Measurements from ENCODE around the gene GCKR. TPM values are rescaled to one million over a fixed set of nuclear protein-coding genes. Genes with fewer than 3 reads are reported as not detected.

The GCKR gene
- total RNA-seq, 1 experiment from 2014 or later = 17.8 TPM

DNA sequence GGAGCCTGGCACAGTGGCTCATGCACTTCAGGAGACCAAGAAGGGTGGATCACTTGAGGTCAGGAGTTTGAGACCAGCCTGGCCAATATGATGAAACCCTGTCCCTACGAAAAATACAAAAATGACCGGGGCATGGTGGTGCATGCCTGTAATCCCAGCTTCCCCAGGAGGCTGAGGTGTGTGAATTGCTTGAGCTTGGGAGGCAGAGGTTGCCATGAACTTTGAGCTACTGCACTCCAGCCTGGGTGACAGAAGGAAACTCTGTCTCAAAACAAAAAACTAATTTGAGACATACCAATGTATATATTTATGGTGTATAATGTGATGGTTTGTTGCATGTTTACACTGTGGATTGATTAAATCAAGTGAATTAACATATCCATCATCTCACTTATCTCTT, 64.4 kb downstream of the GCKR start:
- Mint-ChIP-seq H3K4me3 (ENCODE audit: low read depth, unreplicated experiment) (no peak overlapping the region), H3K27me3 (ENCODE audit: unreplicated experiment) (peaks cover 18% of the 10 kb centered on the region), H3K4me1 (ENCODE audit: low read depth, unreplicated experiment) (no peaks in the 10 kb centered on the region), H3K36me3 (ENCODE audit: insufficient read depth, unreplicated experiment) (no peaks in the 10 kb centered on the region), H3K9me3 (ENCODE audit: low read depth, unreplicated experiment) (no peaks in the 10 kb centered on the region), H3K27ac (ENCODE audit: unreplicated experiment) (no peak overlapping the region)
- no peak for DNase-seq
- intact Hi-C loops (cut with micrococcal nuclease; ENCODE audit: unreplicated experiment) = no loop called here
- no TSS peak for BruUV-seq (replicated peaks)
- TF ChIP-seq, protein P1, sequence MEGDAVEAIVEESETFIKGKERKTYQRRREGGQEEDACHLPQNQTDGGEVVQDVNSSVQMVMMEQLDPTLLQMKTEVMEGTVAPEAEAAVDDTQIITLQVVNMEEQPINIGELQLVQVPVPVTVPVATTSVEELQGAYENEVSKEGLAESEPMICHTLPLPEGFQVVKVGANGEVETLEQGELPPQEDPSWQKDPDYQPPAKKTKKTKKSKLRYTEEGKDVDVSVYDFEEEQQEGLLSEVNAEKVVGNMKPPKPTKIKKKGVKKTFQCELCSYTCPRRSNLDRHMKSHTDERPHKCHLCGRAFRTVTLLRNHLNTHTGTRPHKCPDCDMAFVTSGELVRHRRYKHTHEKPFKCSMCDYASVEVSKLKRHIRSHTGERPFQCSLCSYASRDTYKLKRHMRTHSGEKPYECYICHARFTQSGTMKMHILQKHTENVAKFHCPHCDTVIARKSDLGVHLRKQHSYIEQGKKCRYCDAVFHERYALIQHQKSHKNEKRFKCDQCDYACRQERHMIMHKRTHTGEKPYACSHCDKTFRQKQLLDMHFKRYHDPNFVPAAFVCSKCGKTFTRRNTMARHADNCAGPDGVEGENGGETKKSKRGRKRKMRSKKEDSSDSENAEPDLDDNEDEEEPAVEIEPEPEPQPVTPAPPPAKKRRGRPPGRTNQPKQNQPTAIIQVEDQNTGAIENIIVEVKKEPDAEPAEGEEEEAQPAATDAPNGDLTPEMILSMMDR (IDR thresholded peaks at IDR 0.05; ENCODE audit: unreplicated experiment) = no peak
- CTCF ChIA-PET = no interaction called here

DNA sequence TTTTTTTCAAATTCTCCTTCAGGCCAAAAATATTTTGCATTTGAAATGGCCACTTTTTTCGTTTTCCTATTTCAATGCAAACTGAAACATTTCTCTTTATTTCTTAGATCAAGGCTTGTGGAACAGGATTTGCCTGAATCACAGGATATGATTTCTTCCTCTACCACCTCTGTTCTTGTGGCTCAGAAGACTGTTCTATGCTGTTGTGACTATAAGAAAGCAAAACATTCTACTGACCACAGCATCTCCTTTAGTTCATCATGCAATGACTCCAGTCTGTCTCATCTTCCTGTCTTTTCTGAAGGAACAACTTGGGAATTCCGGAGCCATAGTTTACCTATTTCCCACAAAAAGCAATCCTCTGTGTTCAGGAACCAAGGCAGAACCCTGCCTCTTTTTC, 70.0 kb downstream of the GCKR start:
- Mint-ChIP-seq H3K9me3 (ENCODE audit: low read depth, unreplicated experiment) (peaks cover 2% of the 10 kb centered on the region), H3K27ac (ENCODE audit: unreplicated experiment) (no peak overlapping the region), H3K4me1 (ENCODE audit: low read depth, unreplicated experiment) (no peaks in the 10 kb centered on the region), H3K27me3 (ENCODE audit: unreplicated experiment) (peaks cover 73% of the 10 kb centered on the region), H3K4me3 (ENCODE audit: low read depth, unreplicated experiment) (no peak overlapping the region), H3K36me3 (ENCODE audit: insufficient read depth, unreplicated experiment) (no peaks in the 10 kb centered on the region)
- TF ChIP-seq, protein P1 (IDR thresholded peaks at IDR 0.05; ENCODE audit: unreplicated experiment) = no peak
- no peak for DNase-seq
- intact Hi-C loops (cut with micrococcal nuclease; ENCODE audit: unreplicated experiment) = no loop called here
- BruUV-seq (replicated peaks) = no TSS peak
- CTCF ChIA-PET = no interaction called here

DNA sequence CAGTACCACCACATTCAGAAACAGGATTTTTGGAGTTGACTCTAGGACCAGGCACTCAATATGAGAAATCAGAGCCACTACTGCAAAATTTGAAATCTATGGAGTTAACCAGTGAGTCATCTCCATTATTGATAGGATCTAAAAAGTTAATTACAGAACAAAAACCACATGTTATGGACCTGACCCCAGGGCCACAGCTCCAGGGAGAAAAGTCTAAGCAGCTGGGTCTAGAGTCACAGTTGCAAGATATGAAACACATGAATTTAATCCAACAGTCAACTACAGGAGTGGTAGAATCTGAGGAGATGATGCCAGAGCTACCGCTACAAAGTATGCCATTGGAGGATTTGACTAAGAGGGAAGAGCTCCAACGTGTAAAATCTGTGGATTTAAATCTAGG, 72.8 kb downstream of the GCKR start:
- BruUV-seq (replicated peaks) = no TSS peak
- peaks cover 3% of the 10 kb centered on the region for H3K9me3 Mint-ChIP-seq (ENCODE audit: low read depth, unreplicated experiment)
- H3K27ac Mint-ChIP-seq (ENCODE audit: unreplicated experiment) = no peak overlapping the region
- H3K36me3 Mint-ChIP-seq (ENCODE audit: insufficient read depth, unreplicated experiment) = no peaks in the 10 kb centered on the region
- peaks cover 81% of the 10 kb centered on the region for H3K27me3 Mint-ChIP-seq (ENCODE audit: unreplicated experiment)
- intact Hi-C loops (cut with micrococcal nuclease; ENCODE audit: unreplicated experiment) = no loop called here
- no peaks in the 10 kb centered on the region for H3K4me1 Mint-ChIP-seq (ENCODE audit: low read depth, unreplicated experiment)
- no peak for DNase-seq
- TF ChIP-seq, protein P1 (IDR thresholded peaks at IDR 0.05; ENCODE audit: unreplicated experiment) = no peak
- CTCF ChIA-PET = no interaction called here
- H3K4me3 Mint-ChIP-seq (ENCODE audit: low read depth, unreplicated experiment) = no peak overlapping the region

DNA sequence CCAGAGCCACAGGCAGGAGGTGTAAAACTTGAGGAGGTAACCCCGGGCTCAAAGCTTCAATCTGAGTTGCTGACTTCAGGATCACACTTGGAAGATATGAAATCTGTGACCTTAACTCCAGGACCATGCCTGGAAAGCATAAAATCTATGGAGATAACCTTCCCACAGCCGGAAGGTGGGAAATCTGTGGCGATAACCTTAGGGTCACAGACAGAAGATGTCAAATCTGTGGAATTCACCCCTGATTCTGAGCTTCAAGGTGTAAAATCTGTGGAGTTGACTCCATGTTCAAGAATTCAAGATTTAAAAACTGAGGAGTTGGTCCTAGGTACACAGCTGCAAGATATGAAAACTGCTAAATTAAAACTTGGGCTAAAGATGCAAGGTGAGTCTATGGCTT, 74.6 kb downstream of the GCKR start:
- no TSS peak for BruUV-seq (replicated peaks)
- intact Hi-C loops (cut with micrococcal nuclease; ENCODE audit: unreplicated experiment) = no loop called here
- H3K27ac Mint-ChIP-seq (ENCODE audit: unreplicated experiment) = no peak overlapping the region
- TF ChIP-seq, protein P1 (IDR thresholded peaks at IDR 0.05; ENCODE audit: unreplicated experiment) = no peak
- no peaks in the 10 kb centered on the region for H3K36me3 Mint-ChIP-seq (ENCODE audit: insufficient read depth, unreplicated experiment)
- H3K9me3 Mint-ChIP-seq (ENCODE audit: low read depth, unreplicated experiment) = peaks cover 3% of the 10 kb centered on the region
- H3K4me3 Mint-ChIP-seq (ENCODE audit: low read depth, unreplicated experiment) = no peak overlapping the region
- peaks cover 63% of the 10 kb centered on the region for H3K27me3 Mint-ChIP-seq (ENCODE audit: unreplicated experiment)
- DNase-seq = no peak
- CTCF ChIA-PET = no interaction called here
- no peaks in the 10 kb centered on the region for H3K4me1 Mint-ChIP-seq (ENCODE audit: low read depth, unreplicated experiment)

DNA sequence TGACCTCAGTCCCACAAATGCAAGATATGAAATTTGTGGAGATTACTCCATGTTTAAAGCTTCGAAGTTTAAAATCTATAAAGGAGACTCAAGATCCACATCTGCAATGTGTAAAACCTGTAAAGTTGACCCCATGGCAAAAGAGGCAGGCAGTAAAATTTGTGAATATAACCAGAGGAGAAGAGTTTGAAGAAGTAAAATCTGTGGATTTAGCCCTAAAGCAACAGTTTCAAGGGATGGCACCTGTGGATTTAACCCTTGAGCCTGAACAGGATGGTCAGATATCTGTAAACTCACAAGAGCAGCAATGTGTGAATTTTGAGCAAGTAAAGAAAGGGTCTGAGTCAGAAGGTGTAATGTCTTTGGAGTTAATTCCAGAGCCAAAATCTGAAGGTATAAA, 75.0 kb downstream of the GCKR start:
- H3K9me3 Mint-ChIP-seq (ENCODE audit: low read depth, unreplicated experiment) = peaks cover 3% of the 10 kb centered on the region
- CTCF ChIA-PET = no interaction called here
- H3K36me3 Mint-ChIP-seq (ENCODE audit: insufficient read depth, unreplicated experiment) = no peaks in the 10 kb centered on the region
- intact Hi-C loops (cut with micrococcal nuclease; ENCODE audit: unreplicated experiment) = no loop called here
- peaks cover 58% of the 10 kb centered on the region for H3K27me3 Mint-ChIP-seq (ENCODE audit: unreplicated experiment)
- no TSS peak for BruUV-seq (replicated peaks)
- TF ChIP-seq, protein P1 (IDR thresholded peaks at IDR 0.05; ENCODE audit: unreplicated experiment) = no peak
- no peak overlapping the region for H3K4me3 Mint-ChIP-seq (ENCODE audit: low read depth, unreplicated experiment)
- no peak overlapping the region for H3K27ac Mint-ChIP-seq (ENCODE audit: unreplicated experiment)
- no peaks in the 10 kb centered on the region for H3K4me1 Mint-ChIP-seq (ENCODE audit: low read depth, unreplicated experiment)
- DNase-seq = no peak

Measured in Calu3 (cell line).